HG02938 (cell line): ENCODE results near the gene SP4.

Experiments
- ATAC-seq: cut with Tn5 transposase; IDR thresholded peaks from one replicate; pipeline ENCODE4 v1.9.1; 2021; ENCODE audit warnings: mild to moderate bottlenecking, moderate library complexity; ENCODE audit not compliant: unreplicated experiment

The SP4 gene

GRCh38 chr7:21443149-21443841 lies 15.4 kb downstream of the SP4 start:
- no peak for ATAC-seq

- ATAC-seq = no peak
These were observed 21.1 kb downstream of the SP4 start for GRCh38 chr7:21448974-21449373.

- ATAC-seq = no peak
These were observed 22.2 kb downstream of the SP4 start for GRCh38 chr7:21450076-21450475.

GRCh38 chr7:21450941-21451340 lies 23.1 kb downstream of the SP4 start:
- ATAC-seq = no peak

- no peak for ATAC-seq
These were observed 26.3 kb downstream of the SP4 start for GRCh38 chr7:21454182-21454581.

GRCh38 chr7:21454906-21455305 lies 27.0 kb downstream of the SP4 start:
- ATAC-seq = no peak

- ATAC-seq = no peak
These were observed 33.4 kb downstream of the SP4 start for GRCh38 chr7:21461282-21461681.

GRCh38 chr7:21462081-21462480 lies 34.2 kb downstream of the SP4 start:
- no peak for ATAC-seq

- ATAC-seq = no peak
These were observed 35.6 kb downstream of the SP4 start for GRCh38 chr7:21463524-21463923.

GRCh38 chr7:21468969-21469368 lies 41.1 kb downstream of the SP4 start:
- no peak for ATAC-seq

- no peak for ATAC-seq
These were observed 42.0 kb downstream of the SP4 start for GRCh38 chr7:21469894-21470293.

- no peak for ATAC-seq
These were observed 44.1 kb downstream of the SP4 start for GRCh38 chr7:21472029-21472428.

GRCh38 chr7:21476429-21476828 lies 48.5 kb downstream of the SP4 start:
- no peak for ATAC-seq

GRCh38 chr7:21480693-21481403 lies 53.0 kb downstream of the SP4 start:
- ATAC-seq = no peak

GRCh38 chr7:21486511-21486910 lies 58.6 kb downstream of the SP4 start:
- no peak for ATAC-seq

- no peak for ATAC-seq
These were observed 67.8 kb downstream of the SP4 start for GRCh38 chr7:21495731-21496130.

- ATAC-seq = no peak
These were observed 69.2 kb downstream of the SP4 start for GRCh38 chr7:21497072-21497471.

- ATAC-seq = no peak
These were observed 72.4 kb downstream of the SP4 start for GRCh38 chr7:21500117-21500832.

- ATAC-seq = no peak
These were observed 76.1 kb downstream of the SP4 start for GRCh38 chr7:21504021-21504420.

GRCh38 chr7:21507627-21508343 lies 79.9 kb downstream of the SP4 start:
- ATAC-seq = no peak

- ATAC-seq = no peak
These were observed 80.7 kb downstream of the SP4 start for GRCh38 chr7:21508538-21508937.
